Measurements from ENCODE around the gene CFAP46.

GRCh38 chr10:132986978-132987377 lies 44.6 kb upstream of the CFAP46 start:
- TF ChIP-seq SUZ12 (IDR thresholded peaks at IDR 0.05; ENCODE audit: extremely low read depth, insufficient read depth, insufficient read length) (no peak), ZNF274 (IDR thresholded peaks at IDR 0.05; ENCODE audit: low read depth, low read length) (no peak)
